NCI-H187 treated with DMSO at 0.1 percent for 48 hours (cell line): ENCODE measurements around the gene CCNL1.

Source experiments
- DNase-seq: peaks from one replicate; lab custom pipeline; 2025; lab: John Stamatoyannopoulos, UW

CCNL1 gene

GRCh38 chr3:157145606-157146322, 14.2 kb downstream of the CCNL1 start:
- no peak for DNase-seq

DNA sequence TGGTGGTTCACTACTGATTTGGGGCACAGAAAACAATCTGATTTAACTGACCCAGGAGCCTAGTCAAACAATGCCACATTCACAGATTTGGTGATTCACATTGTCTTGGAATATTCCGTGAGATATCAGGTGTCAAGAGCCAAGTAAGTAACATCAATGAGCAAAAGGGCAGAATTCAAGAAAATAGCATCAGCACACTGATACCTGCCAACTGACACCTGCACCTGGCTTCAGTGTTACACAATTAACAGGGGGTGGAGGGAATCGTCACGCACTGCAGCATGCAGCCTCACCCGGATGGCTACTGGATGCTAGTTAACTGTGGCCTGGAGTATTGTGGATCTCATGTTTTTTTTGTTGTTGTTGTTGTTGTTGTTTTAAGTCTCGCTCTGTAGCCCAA, 17.6 kb downstream of the CCNL1 start:
- DNase-seq, result peak; percentile 76

DNA sequence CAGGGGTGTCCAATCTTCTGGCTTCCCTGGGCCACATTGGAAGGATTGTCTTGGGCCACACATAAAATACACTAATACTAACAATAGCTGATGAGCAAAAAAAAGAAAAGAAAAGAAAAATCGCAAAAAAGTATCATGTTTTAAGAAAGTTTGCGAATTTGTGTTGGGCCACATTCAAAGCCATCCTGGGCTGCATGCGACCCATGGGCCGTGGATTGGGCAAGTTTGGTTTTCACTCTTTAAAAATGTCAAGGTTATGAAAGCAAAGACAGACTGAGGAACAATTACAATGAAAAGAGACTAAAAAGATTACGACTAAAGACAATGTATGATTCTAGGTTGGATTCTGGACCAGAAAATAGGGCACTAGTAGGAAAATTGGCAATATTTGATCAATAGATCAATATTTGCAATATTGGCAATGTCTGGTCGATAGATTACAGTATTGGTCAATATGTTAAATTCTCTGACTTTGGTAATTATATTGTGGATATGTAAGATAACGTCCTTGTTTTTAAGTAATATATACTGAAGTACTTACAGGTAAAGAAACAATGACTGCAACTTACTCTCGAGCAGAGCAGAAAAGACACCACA, 19.9 kb downstream of the CCNL1 start:
- DNase-seq, result no peak

GRCh38 chr3:157136647-157137387, 23.1 kb downstream of the CCNL1 start:
- no peak for DNase-seq

GRCh38 chr3:157135671-157136396, 24.1 kb downstream of the CCNL1 start:
- no peak for DNase-seq

DNA sequence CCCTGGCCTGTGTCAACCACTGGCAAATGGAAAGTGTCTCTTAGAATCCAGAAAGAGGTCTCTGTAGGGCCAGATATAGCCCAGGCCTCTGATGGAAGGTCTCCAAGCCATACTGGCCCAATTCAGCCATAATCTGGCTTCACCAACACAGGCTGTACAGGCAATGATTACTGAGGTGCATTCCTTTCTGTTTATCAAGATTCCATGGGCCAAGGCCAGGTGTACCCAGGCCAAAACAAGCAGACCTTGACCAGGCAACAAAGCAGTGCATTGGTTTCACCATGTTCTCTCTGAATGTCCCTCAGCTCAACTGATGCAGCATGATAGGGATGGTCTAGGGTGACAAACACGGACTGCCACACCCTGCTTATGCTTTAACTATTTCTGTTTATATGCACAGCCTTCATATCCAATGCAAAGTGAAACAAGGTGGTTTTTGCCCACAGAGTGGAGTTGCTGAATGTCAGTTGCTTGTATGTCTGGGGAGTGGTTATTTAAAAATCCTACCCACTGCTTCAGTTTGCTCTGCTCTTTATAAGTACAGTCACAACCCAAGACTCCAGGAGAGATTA, 25.2 kb downstream of the CCNL1 start:
- DNase-seq, result no peak

DNA sequence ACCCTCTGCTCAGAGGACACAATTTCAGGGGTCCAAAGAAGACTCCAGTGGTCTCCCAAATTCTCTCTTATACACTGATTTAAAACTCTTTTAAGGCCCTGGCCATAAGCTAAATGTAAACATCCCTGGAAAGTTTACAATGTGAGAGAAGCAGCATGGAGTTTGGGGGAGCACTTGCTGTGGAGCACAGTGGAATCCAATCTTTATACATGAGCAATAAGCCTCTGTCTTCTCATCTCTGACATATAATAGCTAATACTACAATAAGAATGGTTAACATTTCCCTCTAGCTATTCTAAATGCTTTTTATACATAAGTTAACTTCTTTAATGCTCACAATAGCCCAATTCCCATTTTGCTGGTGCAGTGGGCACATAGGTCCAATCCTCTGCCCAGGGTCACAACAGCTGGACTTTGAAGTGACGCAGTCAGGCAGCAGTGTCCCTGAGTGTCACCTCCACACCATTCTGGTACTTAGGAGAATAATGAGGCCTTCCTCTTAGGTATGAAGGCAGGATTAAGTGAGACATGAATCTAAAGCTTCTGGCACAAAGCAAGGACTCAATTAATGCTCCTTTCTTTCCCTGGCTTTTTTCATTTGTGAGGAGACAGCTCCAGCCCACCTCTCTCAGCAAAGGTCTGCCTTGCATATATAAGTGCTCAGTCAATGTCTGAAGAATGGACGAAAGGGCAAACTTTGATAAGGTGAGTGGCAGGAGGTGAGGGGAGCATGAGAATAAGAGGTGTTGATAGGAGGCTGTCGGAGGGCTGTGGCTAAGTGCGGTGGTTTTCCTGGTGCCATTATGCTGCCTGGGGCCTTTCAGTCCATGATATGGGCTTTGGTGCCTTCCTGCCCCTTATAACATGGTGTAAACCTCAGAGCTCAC, 26.3 kb downstream of the CCNL1 start:
- DNase-seq, result no peak

DNA sequence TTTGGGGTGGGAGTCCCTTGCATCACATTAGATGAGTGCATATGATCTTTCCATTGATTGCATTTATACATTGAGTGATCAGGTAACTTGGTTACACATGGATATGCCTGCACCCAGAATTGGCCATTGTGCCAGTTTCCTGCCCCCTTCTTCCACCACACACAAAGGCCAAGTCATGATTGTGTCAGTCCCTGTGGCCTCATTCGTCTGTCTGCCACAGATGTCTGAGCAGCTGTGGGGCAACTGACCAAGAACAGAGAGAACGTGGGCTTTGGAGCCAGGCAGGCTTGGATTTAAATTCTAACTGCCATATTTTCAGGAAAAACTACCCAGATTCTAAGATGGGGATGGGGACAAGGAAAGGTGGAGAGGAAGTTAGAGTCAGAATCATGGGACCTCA, 27.0 kb downstream of the CCNL1 start:
- no peak for DNase-seq

DNA sequence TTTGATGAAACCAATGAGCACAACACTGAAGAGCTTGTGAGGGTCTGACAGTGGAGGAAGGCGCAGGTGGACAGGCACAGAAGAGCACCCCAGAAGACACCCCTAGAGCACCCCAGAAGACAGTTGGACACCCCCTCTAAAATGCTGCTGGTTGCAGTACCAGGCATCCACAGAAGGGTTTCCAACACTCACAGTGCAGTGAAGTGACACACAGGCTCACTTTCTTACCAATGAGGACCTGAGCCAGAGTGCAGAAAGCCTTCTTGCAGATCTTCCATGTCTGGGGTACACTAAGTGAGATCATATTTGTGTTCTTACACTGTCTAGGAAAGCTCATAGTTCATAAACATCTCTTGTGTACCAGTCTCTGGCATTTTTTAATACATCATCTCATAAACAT, 27.6 kb downstream of the CCNL1 start:
- DNase-seq, result no peak

GRCh38 chr3:157131861-157132260, 28.1 kb downstream of the CCNL1 start:
- no peak for DNase-seq

DNA sequence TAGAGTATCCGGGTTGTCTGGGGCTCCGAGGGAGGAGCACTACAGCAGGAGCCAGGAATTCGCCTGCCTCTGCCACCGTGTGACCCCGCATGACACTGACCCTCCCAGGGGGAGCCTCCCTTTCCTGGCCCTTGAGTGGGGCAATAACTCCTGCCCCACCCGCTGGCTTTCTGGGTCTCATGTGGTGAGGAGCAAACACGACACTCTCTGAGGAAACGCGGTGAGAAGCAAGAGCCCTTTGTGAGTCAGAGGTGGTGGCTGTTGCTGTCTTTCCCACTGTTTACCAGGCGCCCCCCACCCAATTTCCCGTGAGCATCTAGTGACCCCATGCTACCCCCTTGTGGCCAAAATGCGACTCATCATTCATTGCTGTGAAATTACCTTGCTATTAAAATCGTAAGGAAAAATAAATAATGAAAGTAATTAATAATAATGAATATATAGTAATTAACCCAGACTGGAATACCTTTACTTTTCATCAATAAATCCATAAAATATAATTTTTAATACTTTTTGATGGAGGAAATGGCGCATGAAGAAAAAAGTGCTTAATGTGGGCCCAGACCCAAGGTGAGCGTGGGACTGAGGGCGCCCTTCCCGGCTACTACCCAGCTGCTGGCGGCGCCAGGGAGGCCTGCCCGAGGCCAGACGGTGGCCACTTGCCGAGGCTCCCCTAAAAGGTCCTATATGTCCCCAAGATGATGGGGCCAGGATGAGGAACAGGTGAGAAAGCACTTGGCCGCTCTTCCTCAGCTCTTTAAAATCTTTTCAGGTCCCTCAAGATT, 29.3 kb downstream of the CCNL1 start:
- DNase-seq, result no peak

- peak; percentile 19 for DNase-seq
Measured at GRCh38 chr3:157129803-157130466, 30.0 kb downstream of the CCNL1 start.

DNA sequence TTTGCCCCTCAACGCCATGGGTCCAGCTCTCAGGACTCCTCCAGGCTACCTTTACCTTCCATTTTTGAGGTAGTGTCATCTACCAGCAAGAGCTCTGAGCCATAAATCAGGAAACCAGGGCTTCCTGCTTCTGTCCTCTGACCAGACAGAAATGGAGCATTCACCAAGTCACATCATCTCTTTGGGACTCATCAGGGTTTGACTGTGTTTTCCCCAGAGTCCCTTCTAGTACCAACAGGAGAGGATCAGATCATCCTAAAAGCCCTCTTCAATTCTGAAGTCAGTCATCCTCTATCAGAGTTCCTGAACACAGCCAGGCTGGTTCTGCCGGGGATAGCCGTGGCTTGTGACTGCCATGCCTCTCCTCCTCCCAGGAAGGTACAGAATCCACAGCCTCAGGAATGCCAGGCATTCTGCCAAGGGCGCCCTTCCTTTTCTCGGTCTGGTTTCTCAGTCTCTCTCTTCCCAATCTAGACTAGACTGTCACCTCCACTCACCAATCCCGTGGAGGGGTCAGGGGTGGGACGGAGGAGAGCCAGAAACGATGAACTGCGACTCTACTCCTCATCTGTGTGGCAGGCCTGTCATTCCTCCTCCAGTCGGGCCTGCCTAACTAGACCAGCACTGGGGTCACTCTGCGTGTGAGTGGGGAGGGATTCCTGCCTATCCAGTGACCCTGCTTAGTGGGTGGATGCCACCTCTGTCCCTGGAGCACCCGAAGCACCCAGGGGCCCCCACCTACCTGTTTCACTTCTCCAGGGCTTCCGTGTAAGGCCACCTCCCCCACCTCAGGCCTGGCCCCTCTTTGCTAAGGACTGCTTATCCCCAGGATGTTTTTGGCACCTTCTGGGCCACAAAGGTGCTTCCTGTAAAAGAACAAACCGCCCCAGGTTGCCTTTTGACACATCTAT, 30.9 kb downstream of the CCNL1 start:
- DNase-seq, result peak; percentile 24

- peak; percentile 24 for DNase-seq
Measured at GRCh38 chr3:157127831-157128767, 31.8 kb downstream of the CCNL1 start.

GRCh38 chr3:157127268-157127667, 32.7 kb downstream of the CCNL1 start:
- DNase-seq, result no peak

DNA sequence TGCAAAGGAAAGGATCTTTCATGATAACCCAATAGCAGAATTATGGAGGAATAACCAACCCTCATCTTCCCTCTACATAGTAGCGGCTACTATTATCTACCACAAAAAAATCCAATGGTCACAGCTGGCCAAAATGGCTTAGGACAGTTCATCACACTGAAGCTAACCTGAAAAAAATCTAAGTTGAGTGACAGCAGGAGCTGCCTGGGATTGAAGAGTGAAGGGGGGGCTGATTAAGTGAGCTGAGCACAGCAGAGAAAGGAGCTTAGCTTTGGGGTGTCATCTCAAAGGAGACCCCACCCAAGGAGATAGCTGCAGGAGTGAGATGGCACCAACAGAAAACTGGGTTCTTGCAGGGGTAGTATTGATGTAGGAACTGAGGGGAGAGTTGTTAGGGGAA, 33.6 kb downstream of the CCNL1 start:
- DNase-seq, result no peak

- DNase-seq, result peak; percentile 77
Measured at GRCh38 chr3:157125101-157125500, 34.8 kb downstream of the CCNL1 start.

GRCh38 chr3:157123621-157124020, 36.3 kb downstream of the CCNL1 start:
- no peak for DNase-seq
